HG02870 (cell line): ENCODE measurements around the gene PDE4D.
"Not testable (repeated sequence)": the region's sequence is repeated elsewhere in the genome, so short reads cannot be mapped to it uniquely, and the experiment has no call there.

ENCODE experiments used
- ATAC-seq: cut with Tn5 transposase; IDR thresholded peaks from one replicate; pipeline ENCODE4 v1.9.1; 2021; ENCODE audit warnings: mild to moderate bottlenecking, moderate library complexity; ENCODE audit not compliant: unreplicated experiment

Gene PDE4D

GRCh38 chr5:59618644-59619043 is 274.9 kb downstream of the PDE4D start:
- no peak for ATAC-seq

- ATAC-seq: no peak
Observed at GRCh38 chr5:59617186-59617771, 276.2 kb downstream of the PDE4D start.

GRCh38 chr5:59616413-59616812 is 277.1 kb downstream of the PDE4D start:
- no peak for ATAC-seq

- ATAC-seq: no peak
Observed at GRCh38 chr5:59615272-59615671, 278.3 kb downstream of the PDE4D start.

- peak; percentile 55 for ATAC-seq
Observed at GRCh38 chr5:59609501-59610265, 283.8 kb downstream of the PDE4D start.

- ATAC-seq: peak; percentile 78
Observed at GRCh38 chr5:59608745-59609144, 284.8 kb downstream of the PDE4D start.

- ATAC-seq: no peak
Observed at GRCh38 chr5:59607138-59607765, 286.3 kb downstream of the PDE4D start.

GRCh38 chr5:59605915-59606314 is 287.6 kb downstream of the PDE4D start:
- ATAC-seq: no peak

GRCh38 chr5:59604111-59604510 is 289.4 kb downstream of the PDE4D start:
- no peak for ATAC-seq

GRCh38 chr5:59600998-59601397 is 292.5 kb downstream of the PDE4D start:
- ATAC-seq: no peak

GRCh38 chr5:59600153-59600552 is 293.4 kb downstream of the PDE4D start:
- no peak for ATAC-seq

- ATAC-seq: no peak
Observed at GRCh38 chr5:59599729-59600128, 293.8 kb downstream of the PDE4D start.

GRCh38 chr5:59598547-59598874 is 295.0 kb downstream of the PDE4D start:
- ATAC-seq: peak; percentile 62

GRCh38 chr5:59597690-59598546 is 295.6 kb downstream of the PDE4D start:
- peak; percentile 16 for ATAC-seq

- no peak for ATAC-seq
Observed at GRCh38 chr5:59596586-59597350, 296.8 kb downstream of the PDE4D start.

GRCh38 chr5:59594118-59594517 is 299.4 kb downstream of the PDE4D start:
- not testable (repeated sequence) for ATAC-seq

GRCh38 chr5:59593439-59594007 is 300.0 kb downstream of the PDE4D start:
- ATAC-seq: no peak

GRCh38 chr5:59592101-59592500 is 301.4 kb downstream of the PDE4D start:
- no peak for ATAC-seq

- peak; percentile 85 for ATAC-seq
Observed at GRCh38 chr5:59591162-59591561, 302.4 kb downstream of the PDE4D start.

- ATAC-seq: no peak
Observed at GRCh38 chr5:59588922-59589321, 304.6 kb downstream of the PDE4D start.
